ENCODE results near the gene ANXA11.
"Not testable (repeated sequence)": the region's sequence is repeated elsewhere in the genome, so short reads cannot be mapped to it uniquely, and the experiment has no call there.

ANXA11 gene

DNA sequence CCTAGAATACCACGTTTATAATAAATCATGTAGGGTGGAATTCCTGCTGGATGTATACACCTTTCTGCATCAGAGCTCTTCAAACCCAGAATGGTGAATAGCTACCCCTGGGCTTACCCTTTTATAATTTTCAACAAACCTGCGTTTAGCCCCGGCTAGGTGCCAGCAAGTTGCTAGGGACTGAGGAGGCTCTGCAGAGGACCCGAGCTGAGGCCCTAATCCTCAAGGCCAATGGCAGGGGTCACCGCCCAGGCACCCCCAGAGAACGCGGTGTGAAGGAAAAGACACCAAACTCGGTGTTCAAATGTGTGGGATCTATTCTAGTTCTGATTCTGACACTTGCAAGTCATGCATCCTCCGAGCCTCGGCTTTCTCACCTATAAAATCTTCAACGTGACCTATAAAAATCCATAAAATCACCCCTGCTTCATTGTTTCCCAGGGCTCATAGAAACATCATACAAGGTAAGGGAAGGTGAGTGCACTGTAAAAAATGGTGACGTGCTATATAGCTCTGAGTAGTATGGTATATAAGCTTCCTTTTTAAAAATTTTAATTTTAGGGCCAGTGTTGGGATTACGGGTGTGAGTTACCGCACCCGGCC is 2.5 kb upstream of the ANXA11 start:
- no peak for DNase-seq

DNA sequence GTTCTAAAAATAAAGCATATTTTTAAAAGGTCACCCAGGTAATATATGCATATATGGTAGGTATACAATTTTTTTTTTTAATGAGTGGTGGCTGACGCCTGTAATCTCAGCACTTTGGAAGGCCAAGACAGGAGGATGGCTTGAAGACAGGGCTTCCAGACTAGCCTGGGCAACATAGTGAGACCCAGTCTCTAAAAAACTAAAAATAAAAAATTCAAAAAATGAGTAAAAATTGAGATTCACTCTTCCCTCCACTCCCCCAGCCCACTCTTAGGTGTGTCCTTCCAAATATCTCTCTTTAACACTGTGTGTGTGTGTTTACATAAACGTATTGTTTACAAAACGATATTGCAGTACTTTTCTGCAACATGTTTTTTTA is 929 bp upstream of the ANXA11 start:
- no peak for DNase-seq

DNA sequence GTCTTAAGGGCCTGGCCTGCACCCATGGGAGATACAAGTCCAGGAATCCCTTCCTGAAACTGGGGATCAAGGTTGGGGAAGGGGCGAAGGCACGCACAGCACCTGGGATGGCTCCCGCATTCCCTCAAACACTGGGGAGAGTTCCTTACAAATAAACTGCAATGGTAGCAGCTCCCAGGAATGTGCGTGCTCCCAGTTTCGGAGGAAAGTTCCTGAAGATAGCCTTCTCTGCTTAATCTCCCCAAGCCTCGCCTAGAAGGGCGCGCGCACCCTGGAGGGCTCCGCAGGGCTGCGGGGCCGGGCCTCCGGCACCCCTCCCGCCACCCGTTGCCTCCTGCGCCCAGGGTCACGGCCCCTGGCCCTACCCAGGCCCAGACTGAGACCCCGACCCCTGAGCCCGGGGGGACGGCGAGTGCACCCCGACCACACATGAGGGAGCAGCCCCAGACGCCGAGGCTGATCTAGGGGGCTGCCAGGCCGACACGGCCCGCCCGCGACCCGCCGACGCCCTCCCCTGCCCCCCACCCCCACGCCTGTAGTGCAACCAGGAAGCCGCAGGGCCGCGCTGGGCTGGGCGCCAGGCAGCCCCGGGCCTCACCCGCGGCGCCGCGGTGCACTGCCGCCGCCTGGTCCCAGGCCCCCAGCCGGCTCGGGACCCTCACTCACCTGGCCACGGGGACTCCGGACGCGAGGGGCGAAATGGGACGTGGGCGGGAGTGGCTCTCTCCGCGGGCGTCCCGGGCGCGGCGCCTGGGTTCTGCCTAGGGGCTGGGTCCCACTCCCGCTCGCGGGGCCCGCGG is 460 bp downstream of the ANXA11 start:
- DNase-seq: peak; percentile 45

DNA sequence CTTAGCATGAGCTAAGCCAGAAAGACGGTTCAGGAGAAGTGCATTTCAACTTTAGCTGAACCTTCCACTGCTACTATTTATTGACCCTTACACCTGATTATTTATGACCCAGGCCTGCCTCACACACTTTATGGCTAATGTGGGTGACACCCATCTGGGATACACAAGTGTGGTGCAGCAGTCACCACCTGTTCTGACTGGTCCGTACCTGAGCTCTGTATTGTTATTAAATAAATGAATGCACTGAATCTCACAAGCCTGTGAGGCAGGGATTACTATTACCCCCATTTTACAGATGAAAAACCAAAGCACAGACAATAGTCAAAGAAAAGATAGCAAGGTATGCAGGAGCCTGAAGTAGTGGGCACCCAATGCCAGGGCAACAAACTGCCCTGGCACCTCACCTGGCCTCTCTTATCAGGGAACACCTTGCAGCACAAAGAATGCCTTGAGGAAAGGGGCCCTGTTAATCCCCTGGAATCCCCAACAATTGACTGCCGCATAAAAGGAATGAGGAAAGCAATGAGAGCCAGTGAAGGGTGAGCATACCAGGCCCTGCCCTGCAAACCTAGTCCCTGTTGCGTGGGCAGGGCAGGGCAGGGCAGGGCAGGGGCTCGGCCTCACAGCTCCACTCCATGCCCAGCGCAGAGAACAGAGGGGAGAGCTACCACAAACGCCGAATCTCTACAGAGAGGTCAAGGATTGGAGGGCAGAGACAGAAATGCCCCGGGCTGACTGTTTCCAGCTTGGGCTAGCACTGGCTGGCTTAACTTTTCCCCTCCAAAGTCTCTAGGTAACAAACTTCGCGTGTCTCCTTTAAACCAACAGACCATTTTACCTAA is 1.3 kb downstream of the ANXA11 start:
- DNase-seq: peak; percentile 29

DNA sequence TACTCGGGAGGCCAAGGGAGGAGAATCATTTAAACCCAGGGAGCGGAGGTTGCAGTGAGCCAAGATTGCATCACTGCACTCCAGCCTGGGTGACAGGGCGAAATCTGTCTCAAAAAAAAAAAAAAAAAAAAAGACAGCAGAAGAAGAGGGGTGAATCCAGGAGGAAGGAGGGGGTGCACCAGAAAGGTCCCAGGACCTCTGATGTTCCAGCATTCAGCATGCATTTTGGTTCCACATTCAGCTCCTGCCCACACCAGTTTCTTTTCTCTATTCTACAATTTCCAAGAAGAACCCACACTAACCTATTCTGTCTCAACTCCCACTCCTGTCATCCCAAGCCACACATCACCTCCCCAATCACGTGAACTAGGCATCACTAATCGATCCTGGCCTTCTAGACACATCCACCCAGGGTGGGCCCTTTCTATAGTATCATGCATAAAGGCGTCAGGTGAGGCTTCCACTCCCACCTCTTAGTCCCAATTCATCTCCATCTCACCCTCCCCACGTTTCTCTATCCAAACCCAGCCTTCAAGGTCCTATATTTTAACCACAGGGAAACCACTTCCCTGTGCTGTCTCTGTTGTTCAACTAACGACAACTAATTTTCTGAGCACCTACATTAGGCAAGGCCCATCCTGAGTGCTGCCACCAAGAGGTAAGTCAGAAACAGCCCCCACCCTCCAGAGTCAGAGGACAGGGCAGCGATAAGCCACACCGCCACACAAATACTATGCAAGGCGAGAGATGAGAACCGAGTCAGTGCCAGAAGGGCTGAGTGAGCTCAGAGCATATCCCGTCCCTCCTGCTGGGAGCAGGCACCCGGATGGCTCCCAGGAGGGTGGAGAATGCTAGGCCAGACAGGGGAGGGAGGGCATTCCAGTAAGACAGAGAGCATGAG is 2.2 kb downstream of the ANXA11 start:
- peak; percentile 74 for DNase-seq

DNA sequence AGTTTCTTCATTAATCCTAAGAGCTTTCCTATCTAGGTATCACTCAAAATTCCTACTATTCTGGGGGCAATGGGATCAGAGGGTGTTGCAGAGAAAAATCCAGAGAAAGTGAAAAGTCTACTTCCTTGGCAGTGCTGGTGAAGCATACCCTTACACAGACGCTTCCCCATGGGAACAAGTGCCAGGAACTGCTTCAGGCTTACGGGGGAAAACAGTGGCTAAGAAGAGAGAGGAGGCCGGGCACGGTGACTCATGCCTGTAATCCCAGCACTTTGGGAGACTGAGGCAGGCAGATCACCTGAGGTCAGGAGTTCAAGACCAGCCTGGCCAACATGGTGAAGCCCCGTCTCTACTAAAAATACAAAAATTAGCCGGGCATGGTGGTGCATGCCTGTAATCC is 2.8 kb downstream of the ANXA11 start:
- DNase-seq: not testable (repeated sequence)

DNA sequence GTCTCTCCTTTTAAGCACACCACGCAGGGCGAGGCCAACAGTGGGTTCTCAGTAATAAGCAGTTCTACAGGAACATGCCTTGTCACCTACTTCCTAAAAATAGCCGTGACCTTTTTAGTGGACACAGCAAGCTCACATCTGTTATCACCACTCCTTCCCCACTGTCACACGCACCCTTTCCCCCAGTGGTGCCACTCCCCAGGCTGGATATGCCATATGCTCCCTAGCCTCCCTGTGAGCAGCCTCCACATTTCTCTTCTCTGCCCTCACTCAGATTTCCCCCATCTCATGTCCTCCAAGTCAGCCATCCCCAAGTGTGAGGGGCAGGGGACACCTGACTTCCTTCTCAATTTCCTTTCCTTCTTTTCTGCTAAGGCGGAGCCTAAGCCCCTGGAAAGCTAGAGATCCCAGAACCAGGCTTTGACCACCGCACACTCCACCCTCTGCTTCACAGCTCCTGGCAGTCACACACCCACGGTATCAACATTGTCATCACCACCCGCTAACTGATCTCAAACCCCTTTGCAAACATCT is 3.7 kb downstream of the ANXA11 start:
- DNase-seq: no peak

DNA sequence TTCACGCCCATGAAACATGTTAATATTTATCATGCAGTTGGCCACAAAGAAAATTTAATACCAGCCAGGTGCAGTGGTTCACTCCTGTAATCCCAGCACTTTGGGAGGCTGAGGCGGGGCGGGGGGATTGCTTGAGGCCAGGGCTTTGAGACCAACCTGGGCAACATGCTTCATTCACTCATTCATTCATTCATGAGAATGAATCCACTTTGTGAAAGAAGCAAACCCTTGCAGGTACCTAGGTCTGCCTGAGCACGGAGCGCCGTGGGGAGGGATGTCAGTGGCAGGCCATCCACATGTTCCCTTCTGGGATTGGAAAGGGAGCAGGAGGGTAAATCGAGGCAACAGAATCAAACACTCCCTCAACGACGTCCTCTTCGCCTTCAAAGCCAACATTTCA is 4.7 kb downstream of the ANXA11 start:
- DNase-seq: no peak

DNA sequence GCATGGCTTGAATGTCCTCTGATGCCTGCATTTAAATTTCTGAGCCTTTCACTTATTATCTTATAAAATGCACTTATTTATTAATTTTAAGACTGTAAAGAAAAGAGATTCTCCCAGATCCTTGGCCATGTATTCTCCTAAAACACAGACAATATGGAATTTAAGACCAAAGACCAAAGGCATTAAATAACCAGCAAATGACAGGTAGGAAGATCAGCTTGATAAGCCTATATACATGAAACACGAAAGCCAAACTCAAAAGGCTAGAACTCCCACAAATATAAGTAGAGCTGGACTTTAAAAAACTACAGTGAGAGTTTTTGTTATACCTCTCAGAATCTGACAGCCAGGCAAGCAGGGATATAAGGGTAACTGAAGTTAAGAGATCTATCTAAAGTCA is 5.1 kb downstream of the ANXA11 start:
- DNase-seq: no peak

DNA sequence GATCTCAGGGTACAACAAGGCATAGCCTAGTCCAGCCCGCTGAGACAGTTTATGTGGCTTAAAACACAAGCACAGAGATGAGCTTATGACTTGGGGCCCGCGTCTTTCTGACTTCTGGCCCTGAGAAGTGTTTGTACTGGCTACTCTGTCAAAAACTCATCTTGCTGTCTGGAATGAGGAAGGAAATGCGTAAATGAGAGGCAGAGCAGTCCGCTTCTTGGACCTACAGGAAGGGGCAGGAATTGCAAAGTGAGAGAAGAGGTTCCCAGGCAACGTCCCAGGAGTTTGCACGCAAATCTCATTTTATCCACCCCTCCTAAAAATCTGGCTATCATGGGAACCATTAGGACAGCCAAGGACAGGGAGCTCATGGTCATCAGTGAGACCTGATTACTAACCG is 5.5 kb downstream of the ANXA11 start:
- no peak for DNase-seq

DNA sequence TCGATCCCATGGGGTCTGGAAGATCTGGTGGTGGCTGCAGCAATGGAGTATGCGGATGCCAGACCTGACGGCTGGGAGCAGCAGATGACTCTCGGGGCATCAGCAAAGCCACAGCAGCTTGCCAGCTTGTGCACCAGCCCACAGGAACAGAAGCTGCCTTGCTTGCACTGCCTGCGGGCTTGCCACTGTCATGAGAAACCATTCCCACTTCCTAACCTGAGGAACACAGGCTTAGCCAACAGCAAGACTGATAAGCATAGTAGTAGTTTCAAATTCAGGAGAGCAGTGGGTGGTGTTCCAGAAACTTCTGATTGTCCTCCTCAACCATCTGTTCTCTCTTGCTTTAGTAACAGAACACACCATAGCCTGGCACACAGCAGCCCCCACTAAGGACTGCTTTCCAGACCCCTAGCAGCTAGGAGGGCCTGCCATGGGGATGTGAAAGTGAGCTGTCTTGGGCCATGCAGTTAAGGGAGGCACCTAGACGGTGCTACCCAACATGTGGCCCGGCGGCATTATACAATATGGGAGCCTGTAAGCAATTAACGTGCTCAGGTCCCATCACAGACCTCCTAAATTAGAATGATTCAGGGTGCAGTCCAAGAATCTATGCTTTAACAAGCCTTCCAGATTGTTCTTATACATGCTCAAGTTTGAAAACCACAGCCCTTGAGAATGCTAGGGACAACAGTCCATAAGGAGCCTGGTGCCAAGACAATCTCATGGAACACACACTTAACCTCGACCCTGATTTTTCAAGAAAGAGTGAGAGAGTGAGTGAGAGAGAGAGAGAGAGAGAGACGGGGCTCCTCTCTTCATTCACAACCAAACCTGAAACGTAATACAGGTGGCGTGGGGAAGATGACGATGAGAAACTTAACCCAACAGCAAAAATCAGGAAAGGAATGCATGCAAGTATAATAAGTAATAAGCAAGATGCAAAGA is 7.1 kb downstream of the ANXA11 start:
- DNase-seq: no peak

DNA sequence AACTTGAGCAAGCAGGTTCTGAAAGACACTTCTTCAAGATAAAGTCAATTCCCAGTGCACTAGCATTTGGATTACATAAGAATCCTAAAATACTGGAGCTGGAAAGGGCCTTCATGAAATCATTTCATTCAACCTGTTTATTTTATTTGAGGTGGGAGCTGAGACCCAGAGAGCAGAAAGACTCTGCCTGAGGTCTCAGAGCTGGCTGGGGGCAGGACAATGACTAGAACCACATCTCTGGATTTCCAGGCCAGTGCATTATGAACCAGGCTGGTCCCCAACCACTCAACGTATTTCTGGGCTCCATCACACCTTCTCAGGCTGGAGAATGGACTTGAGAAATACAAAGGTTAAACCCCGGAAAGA is 8.4 kb downstream of the ANXA11 start:
- no peak for DNase-seq

DNA sequence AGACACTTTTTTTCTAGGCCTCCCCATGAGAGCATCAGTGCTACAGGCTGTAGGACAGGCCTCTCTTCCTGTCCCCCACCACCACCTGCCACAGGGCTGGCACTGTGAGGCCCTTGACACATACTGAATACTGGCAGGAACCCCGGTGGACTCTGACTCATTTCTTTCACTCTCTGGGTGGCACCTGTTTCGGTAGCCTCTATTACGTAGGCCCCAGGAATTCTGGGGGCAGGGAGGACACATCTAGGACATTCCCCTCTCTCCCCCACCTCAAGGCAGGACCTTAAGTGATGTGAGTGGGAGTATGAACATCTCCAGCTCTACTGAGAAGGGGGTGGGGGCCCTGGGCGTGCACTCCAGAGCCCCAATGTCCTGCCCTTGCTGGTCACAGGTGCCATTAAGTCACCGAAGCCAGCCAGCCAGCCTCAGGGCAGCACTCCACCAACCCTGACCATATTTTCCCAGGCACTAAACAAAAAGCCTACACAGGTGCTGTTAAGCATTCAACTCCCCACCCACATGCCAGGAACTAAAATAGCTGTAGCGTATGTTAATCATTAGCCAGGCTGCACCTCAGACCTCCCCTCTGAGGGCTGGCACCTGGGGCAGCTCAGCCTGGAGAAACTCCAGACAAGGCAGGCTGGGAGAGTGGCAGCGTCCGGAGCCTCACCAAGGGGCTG is 8.9 kb downstream of the ANXA11 start:
- DNase-seq: peak; percentile 72

DNA sequence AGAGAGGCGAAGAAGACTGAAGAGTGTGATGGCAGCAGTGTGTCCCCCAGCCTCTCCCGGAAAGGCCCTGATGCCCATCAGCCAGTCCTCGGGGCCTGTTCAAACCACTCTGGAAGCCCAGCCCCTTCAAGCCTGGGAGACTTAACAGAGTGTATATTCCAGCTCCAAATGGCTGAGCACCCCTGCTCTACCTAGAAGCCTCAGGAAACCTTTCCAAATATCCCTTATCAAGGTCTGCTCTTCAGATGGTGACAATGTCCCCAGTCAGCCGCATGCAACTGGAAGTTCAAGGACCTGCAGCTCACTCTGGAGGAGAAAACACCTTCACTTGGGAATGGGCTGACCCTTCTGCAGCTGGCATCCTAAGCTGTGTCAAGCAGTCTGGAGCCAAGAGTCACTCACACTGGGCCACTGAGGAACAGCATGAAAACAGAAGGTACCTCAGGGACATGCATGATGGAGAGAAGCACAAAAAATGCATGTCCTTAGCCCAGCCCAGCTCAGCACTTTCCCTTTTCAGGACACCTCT is 10.2 kb downstream of the ANXA11 start:
- DNase-seq: no peak

DNA sequence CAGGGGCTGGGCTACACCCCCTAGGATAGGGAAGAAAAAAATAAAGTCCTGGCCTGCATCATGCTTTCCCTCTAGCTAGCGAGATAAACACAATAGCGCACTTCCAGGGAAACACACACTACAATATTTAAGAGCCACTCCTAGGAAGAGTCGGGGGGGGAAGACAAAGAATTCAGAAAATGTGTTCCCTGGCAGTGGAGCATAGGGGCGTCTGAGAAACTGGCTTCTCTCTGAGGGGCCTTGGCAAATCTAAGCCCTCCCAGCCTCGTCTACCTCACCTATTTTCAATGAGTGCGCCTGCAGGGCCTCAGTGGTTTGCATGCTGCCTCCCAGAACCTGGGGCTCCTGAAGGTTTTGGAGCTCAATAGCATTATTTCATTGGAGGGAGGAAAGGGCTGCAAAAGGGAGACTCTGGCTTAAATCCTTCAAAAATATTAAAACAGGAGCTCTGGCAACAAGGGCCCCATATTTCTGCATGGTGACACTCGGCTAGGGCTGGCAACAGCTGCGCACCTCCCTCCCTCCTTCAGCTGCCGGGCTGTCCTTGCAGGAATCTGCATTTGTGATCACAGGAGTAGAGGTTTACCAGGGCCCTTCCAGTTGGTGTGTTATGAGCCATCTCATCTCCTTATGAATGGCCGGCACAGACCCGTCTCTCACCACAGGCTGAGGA is 10.8 kb downstream of the ANXA11 start:
- DNase-seq: no peak

DNA sequence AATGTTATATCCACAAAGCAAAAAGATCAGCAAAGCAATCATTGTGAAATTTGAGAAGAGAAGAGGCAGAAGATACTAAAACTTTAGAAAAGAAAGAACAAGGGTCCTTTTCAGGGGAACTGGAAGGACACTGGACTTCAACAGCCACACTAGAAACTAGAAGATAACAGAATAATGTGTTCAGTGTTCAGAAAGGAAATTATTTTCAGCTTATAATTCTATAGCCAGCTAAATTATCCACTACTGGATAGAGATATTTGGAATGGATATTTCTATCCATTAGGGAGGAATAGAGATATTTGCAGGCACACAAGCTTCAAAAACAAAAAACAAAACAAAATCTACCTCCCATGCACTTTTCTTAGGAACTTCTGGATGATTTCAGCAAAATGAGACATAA is 12.8 kb downstream of the ANXA11 start:
- DNase-seq: no peak

DNA sequence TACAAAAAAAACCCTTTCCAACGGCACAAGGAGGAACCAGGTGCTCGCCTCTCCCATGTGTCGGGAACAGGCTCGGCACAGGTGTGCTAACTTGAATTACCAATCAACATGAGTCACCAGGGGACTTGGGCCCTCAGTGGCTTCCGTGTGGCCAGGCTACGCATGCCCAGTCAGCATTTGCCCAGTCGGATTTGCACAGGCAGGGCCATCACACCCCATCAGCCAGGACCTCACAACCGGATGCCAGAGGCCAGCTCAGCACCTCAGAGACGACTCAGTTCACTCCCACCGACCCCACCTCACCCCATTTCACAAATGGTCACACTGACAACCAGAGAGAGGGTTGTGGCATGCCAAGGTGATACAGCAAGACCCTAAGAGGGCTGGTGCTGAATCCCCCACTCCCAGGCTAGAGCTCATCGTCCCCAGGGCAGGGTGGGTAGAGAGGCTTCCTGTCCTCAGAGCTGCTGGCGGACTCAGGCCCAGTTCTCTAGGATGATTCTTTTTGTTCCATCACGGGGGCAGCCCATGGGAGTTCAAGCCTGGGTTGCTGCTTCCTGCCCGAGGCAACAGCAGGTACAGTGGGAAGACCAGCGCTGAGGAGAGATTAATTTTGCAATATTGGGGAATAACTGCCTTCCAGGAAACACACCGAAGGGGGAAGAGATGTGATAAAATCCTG is 13.6 kb downstream of the ANXA11 start:
- peak; percentile 29 for DNase-seq

DNA sequence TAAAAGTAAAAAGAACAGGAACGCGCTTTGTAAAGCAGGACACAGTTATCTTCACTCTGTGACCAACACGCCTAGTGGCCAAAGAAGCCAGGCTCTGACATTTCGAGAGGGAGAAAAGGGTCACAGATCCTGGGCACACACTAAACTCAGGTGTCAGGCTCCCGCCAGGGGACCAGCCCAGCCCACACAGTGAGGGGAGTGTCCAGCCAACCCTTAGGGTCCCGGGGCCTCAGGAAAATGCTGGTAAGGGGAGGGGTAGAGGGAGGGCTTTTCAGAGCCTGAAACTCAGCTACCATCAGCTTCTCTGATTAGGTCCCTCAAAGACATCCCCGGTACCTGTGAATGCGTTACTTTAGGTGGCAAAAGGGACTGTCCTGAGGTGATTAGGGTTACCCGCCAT is 16.6 kb downstream of the ANXA11 start:
- DNase-seq: no peak
